ENCODE data around the gene FOXB1. TPM values are rescaled to one million over a fixed set of nuclear protein-coding genes. Genes with fewer than 3 reads are reported as not detected.

FOXB1 gene
- polyA plus RNA-seq, 1 donor from 2014 or later: not detected

GRCh38 chr15:60035344-60035743 is 31.2 kb downstream of the FOXB1 start:
- no peak overlapping the region for H3K27ac ChIP-seq (ENCODE audit: low read length)
- no peaks in the 10 kb centered on the region for H3K9me2 ChIP-seq (ENCODE audit: insufficient read depth, low read length)
- H3K36me3 ChIP-seq (ENCODE audit: insufficient read depth, low read length): no peaks in the 10 kb centered on the region

DNA sequence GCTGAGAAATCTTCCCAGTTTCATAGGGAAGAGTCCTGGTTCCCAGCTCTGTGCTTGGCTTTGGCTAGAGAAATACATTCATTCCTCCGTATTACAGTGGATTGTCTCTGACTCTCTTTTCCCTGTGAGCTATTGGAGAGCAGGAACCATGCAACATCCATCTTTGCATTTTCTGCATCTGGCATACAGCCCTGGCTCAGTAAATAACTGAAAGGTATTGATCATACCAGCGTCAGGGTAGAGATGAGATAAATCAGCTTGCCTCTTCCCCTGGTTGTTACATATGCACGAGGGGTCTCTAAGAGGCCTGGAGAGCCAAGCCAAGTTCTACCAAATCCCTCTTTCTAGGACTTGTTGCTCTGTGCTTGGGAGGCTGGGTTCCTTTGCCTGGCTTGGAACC is 35.2 kb downstream of the FOXB1 start:
- no peaks in the 10 kb centered on the region for H3K27me3 ChIP-seq (ENCODE audit: insufficient read depth, low read depth, low read length)
- H3K79me2 ChIP-seq (replicated peaks; ENCODE audit: insufficient read depth, low read length): no peaks in the 10 kb centered on the region
- no peak overlapping the region for H3K4me2 ChIP-seq (ENCODE audit: low read length)

More at GRCh38 chr15:60035344-60035743, 31.2 kb downstream of the FOXB1 start:
- Histone ChIP-seq H3K9ac (ENCODE audit: low read length) (no peak overlapping the region), H3K79me2 (replicated peaks; ENCODE audit: insufficient read depth, low read length) (no peaks in the 10 kb centered on the region), H3F3A (ENCODE audit: insufficient read depth, low read length, poor library complexity, severe bottlenecking) (no peaks in the 10 kb centered on the region), H2AFZ (ENCODE audit: low read depth, low read length) (no peak overlapping the region), H3K4me2 (ENCODE audit: low read length) (no peak overlapping the region), H4K20me1 (ENCODE audit: insufficient read depth) (no peaks in the 10 kb centered on the region), H3K4me3 (ENCODE audit: low read length) (no peak overlapping the region), H3K9me3 (ENCODE audit: low read length) (no peaks in the 10 kb centered on the region), H3K27me3 (ENCODE audit: insufficient read depth, low read depth, low read length) (no peaks in the 10 kb centered on the region)
- no peak for TF ChIP-seq EZH2 (IDR thresholded peaks at IDR 0.05; ENCODE audit: borderline replicate concordance, insufficient read depth, low read length, poor library complexity, severe bottlenecking)
- TF ChIP-seq POLR2AphosphoS5 (IDR thresholded peaks at IDR 0.05): no peak
- no peak for TF ChIP-seq RAD21 (conservative IDR thresholded peaks at IDR 0.05)
- no peak for TF ChIP-seq MXI1 (conservative IDR thresholded peaks at IDR 0.05; ENCODE audit: poor library complexity, severe bottlenecking)
- TF ChIP-seq, protein P1, sequence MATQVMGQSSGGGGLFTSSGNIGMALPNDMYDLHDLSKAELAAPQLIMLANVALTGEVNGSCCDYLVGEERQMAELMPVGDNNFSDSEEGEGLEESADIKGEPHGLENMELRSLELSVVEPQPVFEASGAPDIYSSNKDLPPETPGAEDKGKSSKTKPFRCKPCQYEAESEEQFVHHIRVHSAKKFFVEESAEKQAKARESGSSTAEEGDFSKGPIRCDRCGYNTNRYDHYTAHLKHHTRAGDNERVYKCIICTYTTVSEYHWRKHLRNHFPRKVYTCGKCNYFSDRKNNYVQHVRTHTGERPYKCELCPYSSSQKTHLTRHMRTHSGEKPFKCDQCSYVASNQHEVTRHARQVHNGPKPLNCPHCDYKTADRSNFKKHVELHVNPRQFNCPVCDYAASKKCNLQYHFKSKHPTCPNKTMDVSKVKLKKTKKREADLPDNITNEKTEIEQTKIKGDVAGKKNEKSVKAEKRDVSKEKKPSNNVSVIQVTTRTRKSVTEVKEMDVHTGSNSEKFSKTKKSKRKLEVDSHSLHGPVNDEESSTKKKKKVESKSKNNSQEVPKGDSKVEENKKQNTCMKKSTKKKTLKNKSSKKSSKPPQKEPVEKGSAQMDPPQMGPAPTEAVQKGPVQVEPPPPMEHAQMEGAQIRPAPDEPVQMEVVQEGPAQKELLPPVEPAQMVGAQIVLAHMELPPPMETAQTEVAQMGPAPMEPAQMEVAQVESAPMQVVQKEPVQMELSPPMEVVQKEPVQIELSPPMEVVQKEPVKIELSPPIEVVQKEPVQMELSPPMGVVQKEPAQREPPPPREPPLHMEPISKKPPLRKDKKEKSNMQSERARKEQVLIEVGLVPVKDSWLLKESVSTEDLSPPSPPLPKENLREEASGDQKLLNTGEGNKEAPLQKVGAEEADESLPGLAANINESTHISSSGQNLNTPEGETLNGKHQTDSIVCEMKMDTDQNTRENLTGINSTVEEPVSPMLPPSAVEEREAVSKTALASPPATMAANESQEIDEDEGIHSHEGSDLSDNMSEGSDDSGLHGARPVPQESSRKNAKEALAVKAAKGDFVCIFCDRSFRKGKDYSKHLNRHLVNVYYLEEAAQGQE (IDR thresholded peaks at IDR 0.05; ENCODE audit: borderline replicate concordance): no peak

More for the DNA sequence above, 35.2 kb downstream of the FOXB1 start:
- Histone ChIP-seq H3K9ac (ENCODE audit: low read length) (no peak overlapping the region), H3F3A (ENCODE audit: insufficient read depth, low read length, poor library complexity, severe bottlenecking) (no peaks in the 10 kb centered on the region), H2AFZ (ENCODE audit: low read depth, low read length) (no peak overlapping the region), H3K9me2 (ENCODE audit: insufficient read depth, low read length) (no peaks in the 10 kb centered on the region), H3K9me3 (ENCODE audit: low read length) (no peaks in the 10 kb centered on the region), H3K4me3 (ENCODE audit: low read length) (no peak overlapping the region), H4K20me1 (ENCODE audit: insufficient read depth) (no peaks in the 10 kb centered on the region), H3K27ac (ENCODE audit: low read length) (no peak overlapping the region), H3K36me3 (ENCODE audit: insufficient read depth, low read length) (no peaks in the 10 kb centered on the region)
- TF ChIP-seq EP300 (conservative IDR thresholded peaks at IDR 0.05; ENCODE audit: poor library complexity, severe bottlenecking): no peak
- TF ChIP-seq SMC3 (conservative IDR thresholded peaks at IDR 0.05; ENCODE audit: poor library complexity): no peak
- TF ChIP-seq POLR2AphosphoS5 (IDR thresholded peaks at IDR 0.05): no peak
- no peak for TF ChIP-seq EZH2 (IDR thresholded peaks at IDR 0.05; ENCODE audit: borderline replicate concordance, insufficient read depth, low read length, poor library complexity, severe bottlenecking)
- TF ChIP-seq, protein P1 (IDR thresholded peaks at IDR 0.05; ENCODE audit: borderline replicate concordance): no peak
- TF ChIP-seq MXI1 (conservative IDR thresholded peaks at IDR 0.05; ENCODE audit: poor library complexity, severe bottlenecking): no peak
- TF ChIP-seq, protein P2, sequence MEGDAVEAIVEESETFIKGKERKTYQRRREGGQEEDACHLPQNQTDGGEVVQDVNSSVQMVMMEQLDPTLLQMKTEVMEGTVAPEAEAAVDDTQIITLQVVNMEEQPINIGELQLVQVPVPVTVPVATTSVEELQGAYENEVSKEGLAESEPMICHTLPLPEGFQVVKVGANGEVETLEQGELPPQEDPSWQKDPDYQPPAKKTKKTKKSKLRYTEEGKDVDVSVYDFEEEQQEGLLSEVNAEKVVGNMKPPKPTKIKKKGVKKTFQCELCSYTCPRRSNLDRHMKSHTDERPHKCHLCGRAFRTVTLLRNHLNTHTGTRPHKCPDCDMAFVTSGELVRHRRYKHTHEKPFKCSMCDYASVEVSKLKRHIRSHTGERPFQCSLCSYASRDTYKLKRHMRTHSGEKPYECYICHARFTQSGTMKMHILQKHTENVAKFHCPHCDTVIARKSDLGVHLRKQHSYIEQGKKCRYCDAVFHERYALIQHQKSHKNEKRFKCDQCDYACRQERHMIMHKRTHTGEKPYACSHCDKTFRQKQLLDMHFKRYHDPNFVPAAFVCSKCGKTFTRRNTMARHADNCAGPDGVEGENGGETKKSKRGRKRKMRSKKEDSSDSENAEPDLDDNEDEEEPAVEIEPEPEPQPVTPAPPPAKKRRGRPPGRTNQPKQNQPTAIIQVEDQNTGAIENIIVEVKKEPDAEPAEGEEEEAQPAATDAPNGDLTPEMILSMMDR (IDR thresholded peaks at IDR 0.05; ENCODE audit: poor library complexity, severe bottlenecking): no peak
- no peak for TF ChIP-seq TAF1 (IDR thresholded peaks at IDR 0.05; ENCODE audit: low read depth)
- no peak for TF ChIP-seq RAD21 (conservative IDR thresholded peaks at IDR 0.05)
